Cardiac fibroblast (primary cell): ENCODE measurements around the gene FBXL13.

Experiments
- DNase-seq, 2 donors: peaks; one replicate each; pipeline versions ENCODE4 v3.0.0 to v3.0.0-alpha.2; 2010; ENCODE audit warnings: low read depth in 2 of 2
- H3K4me3 ChIP-seq, 2 donors: replicated peaks in 1 of 2; 1 replicate in 1 of 2; 2 replicates in 1 of 2; pipeline ENCODE4 v1.5.1; 2011; ENCODE audit warnings: low read depth in 2 of 2, low read length in 2 of 2, mild to moderate bottlenecking in 2 of 2, moderate library complexity in 1 of 2
- CTCF ChIP-seq: IDR thresholded peaks from one replicate; pipeline ENCODE4 v1.5.1; 2011; ENCODE audit warnings: low read depth, mild to moderate bottlenecking, low read length, inconsistent platforms

The FBXL13 gene

GRCh38 chr7:102829075-102829474 is 245.5 kb downstream of the FBXL13 start:
- DNase-seq, result no peak
- TF ChIP-seq CTCF, result no peak
- H3K4me3 ChIP-seq, result no peak overlapping the region

GRCh38 chr7:102828286-102828685 is 246.3 kb downstream of the FBXL13 start:
- H3K4me3 ChIP-seq, result no peak overlapping the region
- DNase-seq, result peak in 1 of 2 donors; percentile 71
- no peak for TF ChIP-seq CTCF

- DNase-seq, result no peak
- no peak for TF ChIP-seq CTCF
- no peak overlapping the region for H3K4me3 ChIP-seq
Observed at GRCh38 chr7:102823390-102824119, 251.0 kb downstream of the FBXL13 start.

- no peak for DNase-seq
- H3K4me3 ChIP-seq, result no peak overlapping the region
- TF ChIP-seq CTCF, result no peak
Observed at GRCh38 chr7:102821994-102822747, 252.4 kb downstream of the FBXL13 start.

GRCh38 chr7:102819151-102819550 is 255.4 kb downstream of the FBXL13 start:
- TF ChIP-seq CTCF, result no peak
- no peak overlapping the region for H3K4me3 ChIP-seq
- peak in 1 of 2 donors; percentile 40 for DNase-seq

- no peak for TF ChIP-seq CTCF
- H3K4me3 ChIP-seq, result no peak overlapping the region
- no peak for DNase-seq
Observed at GRCh38 chr7:102817616-102818573, 256.7 kb downstream of the FBXL13 start.
